HCT116 (cell line): Measurements from ENCODE around the gene FGF7.

Experiments
- CBX3 ChIP-seq: IDR thresholded peaks from 2 replicates; pipeline ENCODE4 v1.6.1; 2012; ENCODE audit warnings: low read depth
- EZH2 ChIP-seq: fragments of 200-600 bp; sonication (generic); IDR thresholded peaks from 2 replicates; pipeline ENCODE4 v1.6.1; 2017; ENCODE audit warnings: antibody characterized with exemption, mixed run types
- POLR2A ChIP-seq: IDR thresholded peaks from 2 replicates; pipeline ENCODE4 v1.7.0; 2011; ENCODE audit warnings: borderline replicate concordance; ENCODE audit not compliant: insufficient read depth, insufficient read length; ENCODE audit errors: extremely low read depth
- POLR2AphosphoS5 ChIP-seq: IDR thresholded peaks from 2 replicates; pipeline ENCODE4 v1.6.1; 2011; ENCODE audit warnings: mild to moderate bottlenecking, low read depth, low read length, moderate library complexity
- YY1 ChIP-seq: IDR thresholded peaks from 2 replicates; pipeline ENCODE4 v1.6.1; 2011; ENCODE audit warnings: low read length, low read depth, moderate library complexity, mild to moderate bottlenecking; ENCODE audit not compliant: insufficient replicate concordance; ENCODE audit errors: extremely low read depth
- TF ChIP-seq, protein P1 (sequence below), 3 experiments: fragments of 200-600 bp in 1 of 3; sonication (generic) in 1 of 3; IDR thresholded peaks in 2 of 3; conservative IDR thresholded peaks in 1 of 3; 2 replicates each; pipeline ENCODE4 v1.5.1; 2012 to 2017; ENCODE audit warnings: low read depth in 2 of 3, low read length in 2 of 3, antibody characterized with exemption in 1 of 3, borderline replicate concordance in 1 of 3, control low read depth in 1 of 3, mild to moderate bottlenecking in 1 of 3, mixed read lengths in 1 of 3, mixed run types in 1 of 3, moderate library complexity in 1 of 3; ENCODE audit not compliant: insufficient read depth in 1 of 3

DNA sequence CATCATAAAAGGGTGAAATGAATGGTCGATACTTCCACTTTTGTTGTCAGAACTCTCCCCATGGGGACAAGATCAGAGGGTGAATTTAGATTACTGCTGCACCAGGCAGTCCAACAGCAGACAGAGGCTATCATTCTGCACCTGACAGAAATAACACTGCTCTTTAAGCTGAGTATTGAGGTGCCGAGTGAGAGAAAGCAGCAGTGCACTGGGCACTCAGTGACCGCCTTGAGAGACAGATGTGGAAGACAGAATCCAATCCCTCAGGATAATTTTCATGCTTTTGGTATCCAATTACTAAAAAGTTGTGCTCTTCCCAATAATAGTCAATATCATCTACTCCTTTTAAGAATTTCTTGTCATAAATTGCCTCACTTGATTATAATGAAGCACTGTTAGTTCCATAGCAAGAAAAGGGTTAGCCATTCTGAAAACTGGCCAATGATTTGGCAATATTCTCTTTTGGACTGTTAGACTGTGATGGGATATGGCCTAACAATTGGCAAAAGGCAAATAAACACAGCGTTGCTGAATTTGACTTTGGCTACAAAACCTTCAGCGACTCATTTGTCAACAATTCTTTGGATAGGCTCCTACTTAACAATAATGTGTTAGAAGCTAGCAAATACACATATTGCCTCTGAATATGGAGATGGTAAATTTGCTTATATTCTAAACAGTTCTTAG, 5.5 kb downstream of the FGF7 start:
- TF ChIP-seq EZH2 (no peak), POLR2AphosphoS5 (no peak), POLR2A (no peak), CBX3 (no peak), YY1 (no peak)
- TF ChIP-seq, protein P1, sequence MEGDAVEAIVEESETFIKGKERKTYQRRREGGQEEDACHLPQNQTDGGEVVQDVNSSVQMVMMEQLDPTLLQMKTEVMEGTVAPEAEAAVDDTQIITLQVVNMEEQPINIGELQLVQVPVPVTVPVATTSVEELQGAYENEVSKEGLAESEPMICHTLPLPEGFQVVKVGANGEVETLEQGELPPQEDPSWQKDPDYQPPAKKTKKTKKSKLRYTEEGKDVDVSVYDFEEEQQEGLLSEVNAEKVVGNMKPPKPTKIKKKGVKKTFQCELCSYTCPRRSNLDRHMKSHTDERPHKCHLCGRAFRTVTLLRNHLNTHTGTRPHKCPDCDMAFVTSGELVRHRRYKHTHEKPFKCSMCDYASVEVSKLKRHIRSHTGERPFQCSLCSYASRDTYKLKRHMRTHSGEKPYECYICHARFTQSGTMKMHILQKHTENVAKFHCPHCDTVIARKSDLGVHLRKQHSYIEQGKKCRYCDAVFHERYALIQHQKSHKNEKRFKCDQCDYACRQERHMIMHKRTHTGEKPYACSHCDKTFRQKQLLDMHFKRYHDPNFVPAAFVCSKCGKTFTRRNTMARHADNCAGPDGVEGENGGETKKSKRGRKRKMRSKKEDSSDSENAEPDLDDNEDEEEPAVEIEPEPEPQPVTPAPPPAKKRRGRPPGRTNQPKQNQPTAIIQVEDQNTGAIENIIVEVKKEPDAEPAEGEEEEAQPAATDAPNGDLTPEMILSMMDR (IDR thresholded peaks at IDR 0.05 in 2 of 3, conservative IDR thresholded peaks at IDR 0.05 in 1 of 3; ENCODE audit: borderline replicate concordance in 1 of 3, insufficient read depth in 1 of 3, low read depth in 2 of 3, low read length in 2 of 3) = no peak
